ENCODE data around the gene TMX2. TPM values are rescaled to one million over a fixed set of nuclear protein-coding genes. Genes with fewer than 3 reads are reported as not detected.

TMX2 gene
- total RNA-seq, 2 donors from 2014 or later: 58.5 to 74.2 TPM

DNA sequence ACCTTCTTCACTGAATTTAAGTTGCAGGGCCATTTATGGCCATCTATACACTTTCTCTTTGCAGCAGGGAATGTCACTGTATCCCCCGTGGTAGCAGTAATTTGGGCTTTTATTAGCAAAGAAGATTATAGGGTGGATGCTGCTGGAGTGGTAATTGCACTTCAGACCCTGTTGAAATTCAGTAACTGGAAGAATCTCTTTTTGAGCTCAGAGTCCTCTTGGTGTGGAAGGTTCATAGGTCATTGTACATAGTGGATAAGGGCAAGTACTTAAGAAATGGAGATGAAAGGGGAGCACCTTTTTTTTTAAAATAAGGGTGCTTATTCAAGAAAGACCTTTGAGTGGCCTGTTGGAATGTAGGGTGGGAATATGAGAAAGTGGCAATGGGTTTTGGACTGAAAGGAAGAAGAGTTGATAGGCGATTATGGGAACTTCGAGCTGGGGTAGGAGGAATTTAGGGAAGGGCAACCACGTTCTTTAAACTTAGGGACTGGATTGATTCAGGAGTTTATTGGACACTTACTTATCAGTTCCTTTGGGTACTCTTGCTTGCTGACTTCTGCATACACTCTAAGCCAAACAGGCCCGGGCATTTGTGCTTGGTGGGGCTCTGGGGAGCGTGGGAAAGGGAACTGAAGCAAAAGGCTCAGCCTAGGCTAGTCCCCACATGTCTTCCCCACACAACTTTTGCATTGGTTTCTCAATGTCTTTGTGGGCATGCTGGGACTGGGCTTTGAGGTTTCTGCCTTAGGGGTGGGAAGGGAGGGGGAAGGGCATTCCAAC, 75.7 kb downstream of the TMX2 start:
- H3K36me3 ChIP-seq: peaks cover 19% of the 10 kb centered on the region
- H3K27me3 ChIP-seq: no peaks in the 10 kb centered on the region
- no peak overlapping the region for H3K4me3 ChIP-seq
- peaks cover 0 to 97% of the 10 kb centered on the region in 2 donors for H3K4me1 ChIP-seq
- no peaks in the 10 kb centered on the region for H3K9me3 ChIP-seq
- TF ChIP-seq CTCF (IDR thresholded peaks at IDR 0.05): no peak
- H3K27ac ChIP-seq: no peak overlapping the region
- DNase-seq (ENCODE audit: low spot score): no peak

- DNase-seq (ENCODE audit: low spot score): no peak
- peaks cover 0 to 96% of the 10 kb centered on the region in 2 donors for H3K4me1 ChIP-seq
- H3K27me3 ChIP-seq: no peaks in the 10 kb centered on the region
- no peak overlapping the region for H3K4me3 ChIP-seq
- H3K27ac ChIP-seq: peak overlapping the region in 1 of 2 donors; percentile 2
- no peaks in the 10 kb centered on the region for H3K9me3 ChIP-seq
- peaks cover 19% of the 10 kb centered on the region for H3K36me3 ChIP-seq
- TF ChIP-seq CTCF (IDR thresholded peaks at IDR 0.05): no peak
These were observed 76.3 kb downstream of the TMX2 start for GRCh38 chr11:57788703-57789088.

Other genes with a start within 250 kb of the TMX2 start
- gene SLC43A1, start 196.9 kb upstream of the TMX2 start, total RNA-seq: 10 to 100 TPM in 1 of 2 donors, 1 to 10 TPM in 1; 5.0 to 10.4 TPM
- 10 to 100 TPM; 27.3 to 63.4 TPM for gene TIMM10, start 181.8 kb upstream of the TMX2 start, total RNA-seq
- gene SMTNL1, start 175.0 kb upstream of the TMX2 start, total RNA-seq: not detected
- gene UBE2L6, start 144.9 kb upstream of the TMX2 start, total RNA-seq: 10 to 100 TPM in 1 of 2 donors, 1 to 10 TPM in 1; 8.1 to 22.5 TPM
- 100 to 1,000 TPM; 210 to 851 TPM for gene SERPING1, start 114.9 kb upstream of the TMX2 start, total RNA-seq
- gene YPEL4, start 62.7 kb upstream of the TMX2 start, total RNA-seq: under 1 TPM; 0.55 to 0.63 TPM
- gene CLP1, start 54.8 kb upstream of the TMX2 start, total RNA-seq: 1 to 10 TPM; 5.9 to 8.1 TPM
- gene ZDHHC5, start 44.5 kb upstream of the TMX2 start, total RNA-seq: 10 to 100 TPM; 44.9 to 56.7 TPM
- gene MED19, start 378 bp upstream of the TMX2 start, total RNA-seq: 10 to 100 TPM; 15.4 to 17.5 TPM
- 100 to 1,000 TPM; 147 to 159 TPM for gene SELENOH, start 28.9 kb downstream of the TMX2 start, total RNA-seq
- gene BTBD18, start 39.2 kb downstream of the TMX2 start, total RNA-seq: not detected
- 10 to 100 TPM; 58.2 to 63.2 TPM for gene CTNND1, start 49.2 kb downstream of the TMX2 start, total RNA-seq